ENCODE data around the gene ICOS. TPM values are rescaled to one million over a fixed set of nuclear protein-coding genes. Genes with fewer than 3 reads are reported as not detected.

ICOS gene
- polyA plus RNA-seq, 1 of the 3 experiments (the other 2 are of a cell fraction) = not detected

- TF ChIP-seq PBX3 (IDR thresholded peaks at IDR 0.05) = no peak
These were observed 45.1 kb upstream of the ICOS start (continued) for GRCh38 chr2:203891474-203891873.

GRCh38 chr2:203892207-203892606 lies 44.4 kb upstream of the ICOS start:
- WGBS (ENCODE audit: low lambda C conversion rate) = 33% methylated on average over 4 of the region's 4 CpGs
- CTCF ChIA-PET = no interaction called here

GRCh38 chr2:203893401-203893800 lies 43.2 kb upstream of the ICOS start:
- Histone ChIP-seq H3K79me2 (ENCODE audit: insufficient read depth) (no peaks in the 10 kb centered on the region), H4K20me1 (ENCODE audit: insufficient read depth) (no peaks in the 10 kb centered on the region), H3F3A (replicated peaks; ENCODE audit: insufficient read depth) (no peaks in the 10 kb centered on the region), H3K27ac (ENCODE audit: low read depth in 2 of 2, low read length in 1 of 2) (no peak overlapping the region), H3K9me2 (no peaks in the 10 kb centered on the region), H3K4me3 (ENCODE audit: low read depth in 2 of 2, low read length in 1 of 2) (no peak overlapping the region), H3K4me2 (no peak overlapping the region), H3K9me3 (no peaks in the 10 kb centered on the region), H3K4me1 (ENCODE audit: control insufficient read depth in 1 of 2, insufficient read depth in 2 of 2, low read depth in 1 of 2, low read length in 1 of 2) (no peaks in the 10 kb centered on the region), H2AFZ (ENCODE audit: low read depth) (no peak overlapping the region), H3K27me3 (ENCODE audit: insufficient read depth) (no peaks in the 10 kb centered on the region), H3K36me3 (replicated peaks in 1 of 2; ENCODE audit: control insufficient read depth in 1 of 2, insufficient read depth in 2 of 2, low read length in 1 of 2) (no peaks in the 10 kb centered on the region), H3K9ac (no peak overlapping the region)
- CTCF ChIA-PET = no interaction called here
- POLR2A ChIA-PET = no interaction called here
- DNase-seq = no peak
- TF ChIP-seq CHD2 (IDR thresholded peaks at IDR 0.05; ENCODE audit: low read length, partially characterized antibody) (no peak), USF2 (IDR thresholded peaks at IDR 0.05; ENCODE audit: borderline replicate concordance, low read depth, low read length) (no peak), RXRA (IDR thresholded peaks at IDR 0.05; ENCODE audit: borderline replicate concordance, low read depth) (no peak), JUND (IDR thresholded peaks at IDR 0.05) (no peak), RFX5 (IDR thresholded peaks at IDR 0.05; ENCODE audit: low read length) (no peak), EP300 (IDR thresholded peaks at IDR 0.05; ENCODE audit: borderline replicate concordance in 1 of 2, low read depth in 1 of 2, low read length in 1 of 2) (no peak)
- TF ChIP-seq, protein P1, sequence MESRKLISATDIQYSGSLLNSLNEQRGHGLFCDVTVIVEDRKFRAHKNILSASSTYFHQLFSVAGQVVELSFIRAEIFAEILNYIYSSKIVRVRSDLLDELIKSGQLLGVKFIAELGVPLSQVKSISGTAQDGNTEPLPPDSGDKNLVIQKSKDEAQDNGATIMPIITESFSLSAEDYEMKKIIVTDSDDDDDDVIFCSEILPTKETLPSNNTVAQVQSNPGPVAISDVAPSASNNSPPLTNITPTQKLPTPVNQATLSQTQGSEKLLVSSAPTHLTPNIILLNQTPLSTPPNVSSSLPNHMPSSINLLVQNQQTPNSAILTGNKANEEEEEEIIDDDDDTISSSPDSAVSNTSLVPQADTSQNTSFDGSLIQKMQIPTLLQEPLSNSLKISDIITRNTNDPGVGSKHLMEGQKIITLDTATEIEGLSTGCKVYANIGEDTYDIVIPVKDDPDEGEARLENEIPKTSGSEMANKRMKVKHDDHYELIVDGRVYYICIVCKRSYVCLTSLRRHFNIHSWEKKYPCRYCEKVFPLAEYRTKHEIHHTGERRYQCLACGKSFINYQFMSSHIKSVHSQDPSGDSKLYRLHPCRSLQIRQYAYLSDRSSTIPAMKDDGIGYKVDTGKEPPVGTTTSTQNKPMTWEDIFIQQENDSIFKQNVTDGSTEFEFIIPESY (IDR thresholded peaks at IDR 0.05; ENCODE audit: borderline replicate concordance, low read depth) = no peak
- TF ChIP-seq, protein P2, sequence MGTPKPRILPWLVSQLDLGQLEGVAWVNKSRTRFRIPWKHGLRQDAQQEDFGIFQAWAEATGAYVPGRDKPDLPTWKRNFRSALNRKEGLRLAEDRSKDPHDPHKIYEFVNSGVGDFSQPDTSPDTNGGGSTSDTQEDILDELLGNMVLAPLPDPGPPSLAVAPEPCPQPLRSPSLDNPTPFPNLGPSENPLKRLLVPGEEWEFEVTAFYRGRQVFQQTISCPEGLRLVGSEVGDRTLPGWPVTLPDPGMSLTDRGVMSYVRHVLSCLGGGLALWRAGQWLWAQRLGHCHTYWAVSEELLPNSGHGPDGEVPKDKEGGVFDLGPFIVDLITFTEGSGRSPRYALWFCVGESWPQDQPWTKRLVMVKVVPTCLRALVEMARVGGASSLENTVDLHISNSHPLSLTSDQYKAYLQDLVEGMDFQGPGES (IDR thresholded peaks at IDR 0.05; ENCODE audit: low read depth, low read length) = no peak

More at GRCh38 chr2:203892207-203892606, 44.4 kb upstream of the ICOS start:
- POLR2A ChIA-PET = no interaction called here
- H3K9me3 ChIP-seq = no peaks in the 10 kb centered on the region
- H3K4me1 ChIP-seq (ENCODE audit: control insufficient read depth in 1 of 2, insufficient read depth in 2 of 2, low read depth in 1 of 2, low read length in 1 of 2) = no peaks in the 10 kb centered on the region; a peak in 1 of 4 replicates
- no peak for TF ChIP-seq RFX5 (IDR thresholded peaks at IDR 0.05; ENCODE audit: low read length)
- TF ChIP-seq FOXJ3 (CRISPR knock-in tag; IDR thresholded peaks at IDR 0.05) = no peak
- no peak for TF ChIP-seq ELF1 (IDR thresholded peaks at IDR 0.05)
- TF ChIP-seq USF2 (IDR thresholded peaks at IDR 0.05; ENCODE audit: borderline replicate concordance, low read depth, low read length) = no peak
- TF ChIP-seq TEAD4 (IDR thresholded peaks at IDR 0.05; ENCODE audit: borderline replicate concordance, insufficient read depth) = no peak
- TF ChIP-seq TCF12 (IDR thresholded peaks at IDR 0.05) = no peak
- TF ChIP-seq RCOR1 (IDR thresholded peaks at IDR 0.05; ENCODE audit: low read length) = no peak
- no peak for TF ChIP-seq MEF2A (IDR thresholded peaks at IDR 0.05; ENCODE audit: borderline replicate concordance, low read depth)
- TF ChIP-seq POLR2AphosphoS5 (IDR thresholded peaks at IDR 0.05; ENCODE audit: low read depth, low read length) = no peak
- TF ChIP-seq NRF1 (IDR thresholded peaks at IDR 0.05; ENCODE audit: low read depth, low read length) = no peak
- no peak for TF ChIP-seq EZH2phosphoT487 (IDR thresholded peaks at IDR 0.05; ENCODE audit: borderline replicate concordance, low read depth)
- no peak for TF ChIP-seq YY1 (IDR thresholded peaks at IDR 0.05; ENCODE audit: low read depth)
- no peak for TF ChIP-seq PBX3 (IDR thresholded peaks at IDR 0.05)
- H3F3A ChIP-seq (replicated peaks; ENCODE audit: insufficient read depth) = no peaks in the 10 kb centered on the region
- no peaks in the 10 kb centered on the region for H3K27me3 ChIP-seq (ENCODE audit: insufficient read depth)
- no peaks in the 10 kb centered on the region for H3K79me2 ChIP-seq (ENCODE audit: insufficient read depth)
- no peak overlapping the region for H3K27ac ChIP-seq (ENCODE audit: low read depth in 2 of 2, low read length in 1 of 2)
- H3K36me3 ChIP-seq (replicated peaks in 1 of 2; ENCODE audit: control insufficient read depth in 1 of 2, insufficient read depth in 2 of 2, low read length in 1 of 2) = no peaks in the 10 kb centered on the region
- no peaks in the 10 kb centered on the region for H4K20me1 ChIP-seq (ENCODE audit: insufficient read depth)
- no peak overlapping the region for H3K4me2 ChIP-seq
- DNase-seq = no peak
- no peak overlapping the region for H3K4me3 ChIP-seq (ENCODE audit: low read depth in 2 of 2, low read length in 1 of 2)
- no peak overlapping the region for H3K9ac ChIP-seq
- no peak overlapping the region for H2AFZ ChIP-seq (ENCODE audit: low read depth)
- no peaks in the 10 kb centered on the region for H3K9me2 ChIP-seq
